CD4-positive, alpha-beta T cell (primary cell): ENCODE results near the gene CACNB2. TPM values are rescaled to one million over a fixed set of nuclear protein-coding genes. Genes with fewer than 3 reads are reported as not detected.

Experiments
- ATAC-seq: fragments of 200-7000 bp; cut with Tn5 transposase; one replicate; pipeline ENCODE4 v1.10.0; 2022; ENCODE audit warnings: mild to moderate bottlenecking; ENCODE audit not compliant: poor library complexity
- CTCF ChIA-PET: fragments of 350-600 bp; sonication (Branson Sonifier 250); formaldehyde crosslinking; loops from one replicate; lab custom pipeline; 2021; ENCODE audit warnings: antibody characterized with exemption, inconsistent platforms; lab: Charles Lee
- POLR2A ChIA-PET: fragments of 350-600 bp; sonication (Branson Sonifier 250); formaldehyde crosslinking; loops from one replicate; lab custom pipeline; 2021; ENCODE audit warnings: antibody characterized with exemption, inconsistent platforms; lab: Charles Lee
- DNase-seq, 14 experiments: peaks; one replicate each; pipeline ENCODE4 v3.0.0-alpha.2; 2013 to 2020; ENCODE audit warnings: mixed read lengths in 2 of 14
- H3K27ac ChIP-seq, 2 donors: one replicate each; pipeline versions ENCODE4 v1.5.1 to v1.7.0; 2013; ENCODE audit warnings: low read length in 2 of 2, low read depth in 1 of 2, mild to moderate bottlenecking in 1 of 2
- H3K27me3 ChIP-seq, 2 experiments: 1 replicate in 1 of 2; 2 replicates in 1 of 2; pipeline versions ENCODE4 v1.6.1 to v1.7.0; 2013; ENCODE audit warnings: low read length in 2 of 2, control low read depth in 1 of 2, mild to moderate bottlenecking in 1 of 2, moderate library complexity in 1 of 2; ENCODE audit not compliant: insufficient read depth in 2 of 2, control insufficient read depth in 1 of 2
- H3K36me3 ChIP-seq: one replicate; pipeline ENCODE4 v1.6.1; 2013; ENCODE audit warnings: low read length, control low read depth; ENCODE audit not compliant: insufficient read depth
- H3K4me1 ChIP-seq: one replicate; pipeline ENCODE4 v1.6.1; 2013; ENCODE audit warnings: low read length, control low read depth; ENCODE audit not compliant: insufficient read depth
- H3K4me3 ChIP-seq: one replicate; pipeline ENCODE4 v1.5.1; 2013; ENCODE audit warnings: mild to moderate bottlenecking, low read length, moderate library complexity
- H3K9me3 ChIP-seq, 2 experiments: 1 replicate in 1 of 2; 2 replicates in 1 of 2; pipeline versions ENCODE4 v1.6.1 to v1.7.0; 2013; ENCODE audit warnings: low read length in 2 of 2, mild to moderate bottlenecking in 2 of 2, control low read depth in 1 of 2, moderate library complexity in 1 of 2; ENCODE audit not compliant: control insufficient read depth in 1 of 2, insufficient read depth in 1 of 2
- H3K27ac Mint-ChIP-seq: one replicate; pipeline ENCODE4 v1.8.0; 2020; ENCODE audit warnings: mixed read lengths
- H3K27me3 Mint-ChIP-seq: one replicate; pipeline ENCODE4 v1.8.0; 2021; ENCODE audit warnings: mixed read lengths
- H3K36me3 Mint-ChIP-seq: one replicate; pipeline ENCODE4 v1.8.0; 2021; ENCODE audit warnings: low read depth, mixed read lengths
- H3K4me1 Mint-ChIP-seq: one replicate; pipeline ENCODE4 v1.8.0; 2021; ENCODE audit warnings: low read depth, mixed read lengths
- H3K4me3 Mint-ChIP-seq: one replicate; pipeline ENCODE4 v1.8.0; 2020; ENCODE audit warnings: mild to moderate bottlenecking, mixed read lengths
- H3K9me3 Mint-ChIP-seq: one replicate; pipeline ENCODE4 v1.8.0; 2020; ENCODE audit warnings: mixed read lengths
- CTCF ChIP-seq: fragments of 200-600 bp; IDR thresholded peaks from one replicate; pipeline ENCODE4 v1.8.0; 2022; ENCODE audit warnings: antibody characterized with exemption, mild to moderate bottlenecking
- intact Hi-C, 2 experiments: fragments of 100-400 bp; cut with DNase I in 1 of 2; cut with micrococcal nuclease in 1 of 2; formaldehyde crosslinking; loops; one replicate each; pipeline versions ENCODE4 v1.15.1 to v1.9.0; 2023 to 2025; cut with DNase I, micrococcal nuclease
- total RNA-seq, 174 experiments: library from RNA in 2 of 174; stranded (reverse) in 2 of 174; gene quantifications; one replicate each; pipeline ENCODE4 v1.2.3 and lab custom pipeline; 2021 to 2026

Gene CACNB2
- total RNA-seq, 2 experiments from 2014 or later: 0.34 TPM; not detected in 1

GRCh38 chr10:18109341-18109870 is 30.8 kb upstream of the CACNB2 start:
- Mint-ChIP-seq H3K27me3 (no peaks in the 10 kb centered on the region), H3K27ac (no peak overlapping the region), H3K4me1 (no peaks in the 10 kb centered on the region), H3K9me3 (no peaks in the 10 kb centered on the region), H3K36me3 (no peaks in the 10 kb centered on the region), H3K4me3 (no peak overlapping the region)
- H3K27me3 ChIP-seq: no peaks in the 10 kb centered on the region
- ATAC-seq (no peak), DNase-seq (no peak)
- ChIA-PET POLR2A (no interaction called here), CTCF (no interaction called here)
- no peak overlapping the region for H3K4me3 ChIP-seq
- H3K9me3 ChIP-seq: peaks cover 0 to 6% of the 10 kb centered on the region in 2 experiments
- no peaks in the 10 kb centered on the region for H3K36me3 ChIP-seq
- H3K27ac ChIP-seq: no peak overlapping the region
- TF ChIP-seq CTCF: no peak
- intact Hi-C loops: loop anchor here in 1 of 2 experiments (10.0 kb wide), 1 partner anchor 265 kb away; no protein-coding TSS in a partner anchor
- no peaks in the 10 kb centered on the region for H3K4me1 ChIP-seq

GRCh38 chr10:18113881-18114280 is 26.3 kb upstream of the CACNB2 start:
- ATAC-seq (no peak), DNase-seq (no peak)
- Mint-ChIP-seq H3K27me3 (no peaks in the 10 kb centered on the region), H3K27ac (no peak overlapping the region), H3K4me1 (no peaks in the 10 kb centered on the region), H3K9me3 (no peaks in the 10 kb centered on the region), H3K36me3 (no peaks in the 10 kb centered on the region), H3K4me3 (no peak overlapping the region)
- Histone ChIP-seq H3K36me3 (no peaks in the 10 kb centered on the region), H3K4me1 (no peaks in the 10 kb centered on the region), H3K4me3 (no peak overlapping the region), H3K27me3 (no peaks in the 10 kb centered on the region), H3K9me3 (peaks cover 0 to 6% of the 10 kb centered on the region in 2 experiments), H3K27ac (no peak overlapping the region)
- CTCF ChIA-PET: no interaction called here
- TF ChIP-seq CTCF: no peak
- intact Hi-C loops: no loop called here
- POLR2A ChIA-PET: interaction anchor here (0.7 kb wide), 1 partner anchor 1335 kb away, joined by 3 read pairs; no protein-coding TSS in a partner anchor

GRCh38 chr10:18117276-18117675 is 22.9 kb upstream of the CACNB2 start:
- Mint-ChIP-seq H3K4me1 (no peaks in the 10 kb centered on the region), H3K4me3 (no peak overlapping the region), H3K27ac (no peak overlapping the region), H3K36me3 (no peaks in the 10 kb centered on the region), H3K27me3 (no peaks in the 10 kb centered on the region), H3K9me3 (no peaks in the 10 kb centered on the region)
- Histone ChIP-seq H3K27ac (no peak overlapping the region), H3K9me3 (peaks cover 0 to 5% of the 10 kb centered on the region in 2 experiments), H3K36me3 (no peaks in the 10 kb centered on the region), H3K4me1 (no peaks in the 10 kb centered on the region), H3K27me3 (no peaks in the 10 kb centered on the region), H3K4me3 (no peak overlapping the region)
- no peak for DNase-seq
- POLR2A ChIA-PET: no interaction called here
- no peak for TF ChIP-seq CTCF
- no peak for ATAC-seq
- CTCF ChIA-PET: interaction anchor here (2.7 kb wide), 1 partner anchor 9 kb away, joined by 5 read pairs; no protein-coding TSS in a partner anchor
- intact Hi-C loops: no loop called here
